HG03469 (cell line): ENCODE data around the gene OGT.

Experiments used
- ATAC-seq: cut with Tn5 transposase; IDR thresholded peaks from one replicate; pipeline ENCODE4 v1.9.1; 2021; ENCODE audit warnings: mild to moderate bottlenecking, moderate library complexity, moderate number of reproducible peaks; ENCODE audit not compliant: unreplicated experiment

The OGT gene

GRCh38 chrX:71621603-71622002, 88.7 kb downstream of the OGT start:
- no peak for ATAC-seq

DNA sequence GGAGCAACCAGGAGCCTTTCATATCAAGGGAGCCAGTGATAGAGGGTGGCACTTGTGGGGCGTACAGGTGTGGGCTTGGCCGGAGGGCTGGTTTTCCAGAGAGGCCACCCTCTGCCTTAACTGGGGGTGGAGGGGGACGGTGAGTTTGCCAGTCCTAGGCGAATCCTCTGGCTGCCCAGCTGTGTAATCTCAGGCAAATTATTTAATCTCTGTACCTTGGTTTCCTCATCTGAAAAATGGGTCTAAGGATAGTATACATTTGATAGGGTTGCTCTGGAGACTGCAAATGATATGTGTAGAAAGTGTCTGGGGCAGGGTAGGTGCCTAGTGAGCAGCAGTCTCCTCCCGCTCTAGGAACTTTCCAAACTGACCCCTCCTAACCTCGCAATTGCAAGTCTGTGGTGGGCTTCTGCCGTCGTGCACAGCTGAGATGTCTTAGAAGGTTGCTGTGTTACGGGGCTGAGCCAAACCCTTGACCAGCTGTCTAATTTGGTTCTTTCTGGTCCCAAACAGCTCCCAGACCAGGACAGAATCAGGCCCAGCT, 89.2 kb downstream of the OGT start:
- ATAC-seq: no peak

GRCh38 chrX:71622576-71623450, 89.9 kb downstream of the OGT start:
- ATAC-seq: peak; percentile 30

DNA sequence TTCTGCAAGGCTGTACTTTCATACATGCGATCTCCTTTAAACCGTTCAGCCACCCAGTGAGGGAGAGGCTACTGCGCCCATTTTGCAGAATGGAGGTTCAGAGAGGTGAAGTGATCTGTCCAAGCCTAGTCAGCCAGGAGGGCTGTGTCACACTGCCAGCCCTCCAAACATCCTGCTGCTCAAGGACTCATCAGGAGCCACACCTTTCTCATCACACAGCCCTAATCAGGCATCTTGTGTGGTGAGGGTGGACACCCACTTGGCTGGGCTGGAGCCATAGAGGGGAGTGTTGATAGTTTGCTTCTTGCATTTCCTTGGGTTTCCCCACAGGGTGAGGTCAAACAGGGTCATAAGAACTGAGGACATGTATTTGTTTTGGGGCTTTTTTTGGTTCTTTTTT, 90.8 kb downstream of the OGT start:
- ATAC-seq: no peak

GRCh38 chrX:71625471-71625870, 92.6 kb downstream of the OGT start:
- ATAC-seq: no peak
